DOHH2 (cell line): ENCODE results near the gene CRIM1.
"Not testable (repeated sequence)": the region's sequence is repeated elsewhere in the genome, so short reads cannot be mapped to it uniquely, and the experiment has no call there.

Source experiments
- H3F3A ChIP-seq: fragments of 200-600 bp; sonication (generic), shearing (Covaris generic); 2 replicates; pipeline ENCODE4 v1.6.0; 2016; ENCODE audit warnings: antibody characterized with exemption, mild to moderate bottlenecking; ENCODE audit not compliant: control insufficient read depth, insufficient read depth
- H3K27ac ChIP-seq: fragments of 200-600 bp; sonication (generic); 2 replicates; pipeline ENCODE4 v1.5.1; 2014; ENCODE audit warnings: low read depth, mild to moderate bottlenecking, low read length, moderate library complexity
- H3K27me3 ChIP-seq: fragments of 200-600 bp; sonication (generic); 2 replicates; pipeline ENCODE4 v1.6.1; 2014; ENCODE audit warnings: mild to moderate bottlenecking, low read length, mixed read lengths; ENCODE audit not compliant: control insufficient read depth
- H3K36me3 ChIP-seq: fragments of 200-600 bp; sonication (generic); 2 replicates; pipeline ENCODE4 v1.6.1; 2014; ENCODE audit warnings: mild to moderate bottlenecking, low read length, moderate library complexity, mixed read lengths; ENCODE audit not compliant: control insufficient read depth
- H3K4me1 ChIP-seq: fragments of 200-600 bp; sonication (generic); 2 replicates; pipeline ENCODE4 v1.6.1; 2014; ENCODE audit warnings: mild to moderate bottlenecking, low read length, mixed read lengths; ENCODE audit not compliant: control insufficient read depth
- H3K4me2 ChIP-seq: fragments of 200-600 bp; sonication (generic); 2 replicates; pipeline ENCODE4 v1.6.0; 2014; ENCODE audit warnings: mild to moderate bottlenecking, low read length, moderate library complexity
- H3K4me3 ChIP-seq: fragments of 200-600 bp; sonication (generic); 2 replicates; pipeline ENCODE4 v1.5.1; 2014; ENCODE audit warnings: mild to moderate bottlenecking, low read length, mixed read lengths
- H3K79me2 ChIP-seq: fragments of 200-600 bp; sonication (generic); 2 replicates; pipeline ENCODE4 v1.6.1; 2014; ENCODE audit warnings: mild to moderate bottlenecking, low read length, mixed read lengths; ENCODE audit not compliant: control insufficient read depth
- H3K9me2 ChIP-seq: fragments of 200-600 bp; sonication (generic); replicated peaks from 2 replicates; pipeline ENCODE4 v1.6.1; 2014; ENCODE audit warnings: mild to moderate bottlenecking, low read length, mixed read lengths; ENCODE audit not compliant: control insufficient read depth
- H3K9me3 ChIP-seq: fragments of 200-600 bp; sonication (generic); 2 replicates; pipeline ENCODE4 v1.6.1; 2014; ENCODE audit warnings: antibody characterized with exemption, low read length, mixed read lengths; ENCODE audit not compliant: control insufficient read depth, insufficient read depth
- H4K20me1 ChIP-seq: fragments of 200-600 bp; sonication (generic); 2 replicates; pipeline ENCODE4 v1.6.0; 2014; ENCODE audit warnings: low read depth, mild to moderate bottlenecking, antibody characterized with exemption, low read length, moderate library complexity; ENCODE audit not compliant: control insufficient read depth, insufficient read depth
- EZH2phosphoT487 ChIP-seq: fragments of 200-600 bp; sonication (generic); IDR thresholded peaks from 2 replicates; pipeline ENCODE4 v1.6.1; 2017; ENCODE audit warnings: borderline replicate concordance, mild to moderate bottlenecking, antibody characterized with exemption, low read length, moderate library complexity, mixed read lengths
- TF ChIP-seq, protein P1 (sequence below): fragments of 200-600 bp; sonication (generic); IDR thresholded peaks from one replicate; pipeline ENCODE4 v1.5.1; 2014; ENCODE audit warnings: antibody characterized with exemption, mild to moderate bottlenecking, low read depth, low read length; ENCODE audit not compliant: poor library complexity, severe bottlenecking

The CRIM1 gene, protein sequence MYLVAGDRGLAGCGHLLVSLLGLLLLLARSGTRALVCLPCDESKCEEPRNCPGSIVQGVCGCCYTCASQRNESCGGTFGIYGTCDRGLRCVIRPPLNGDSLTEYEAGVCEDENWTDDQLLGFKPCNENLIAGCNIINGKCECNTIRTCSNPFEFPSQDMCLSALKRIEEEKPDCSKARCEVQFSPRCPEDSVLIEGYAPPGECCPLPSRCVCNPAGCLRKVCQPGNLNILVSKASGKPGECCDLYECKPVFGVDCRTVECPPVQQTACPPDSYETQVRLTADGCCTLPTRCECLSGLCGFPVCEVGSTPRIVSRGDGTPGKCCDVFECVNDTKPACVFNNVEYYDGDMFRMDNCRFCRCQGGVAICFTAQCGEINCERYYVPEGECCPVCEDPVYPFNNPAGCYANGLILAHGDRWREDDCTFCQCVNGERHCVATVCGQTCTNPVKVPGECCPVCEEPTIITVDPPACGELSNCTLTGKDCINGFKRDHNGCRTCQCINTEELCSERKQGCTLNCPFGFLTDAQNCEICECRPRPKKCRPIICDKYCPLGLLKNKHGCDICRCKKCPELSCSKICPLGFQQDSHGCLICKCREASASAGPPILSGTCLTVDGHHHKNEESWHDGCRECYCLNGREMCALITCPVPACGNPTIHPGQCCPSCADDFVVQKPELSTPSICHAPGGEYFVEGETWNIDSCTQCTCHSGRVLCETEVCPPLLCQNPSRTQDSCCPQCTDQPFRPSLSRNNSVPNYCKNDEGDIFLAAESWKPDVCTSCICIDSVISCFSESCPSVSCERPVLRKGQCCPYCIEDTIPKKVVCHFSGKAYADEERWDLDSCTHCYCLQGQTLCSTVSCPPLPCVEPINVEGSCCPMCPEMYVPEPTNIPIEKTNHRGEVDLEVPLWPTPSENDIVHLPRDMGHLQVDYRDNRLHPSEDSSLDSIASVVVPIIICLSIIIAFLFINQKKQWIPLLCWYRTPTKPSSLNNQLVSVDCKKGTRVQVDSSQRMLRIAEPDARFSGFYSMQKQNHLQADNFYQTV

DNA sequence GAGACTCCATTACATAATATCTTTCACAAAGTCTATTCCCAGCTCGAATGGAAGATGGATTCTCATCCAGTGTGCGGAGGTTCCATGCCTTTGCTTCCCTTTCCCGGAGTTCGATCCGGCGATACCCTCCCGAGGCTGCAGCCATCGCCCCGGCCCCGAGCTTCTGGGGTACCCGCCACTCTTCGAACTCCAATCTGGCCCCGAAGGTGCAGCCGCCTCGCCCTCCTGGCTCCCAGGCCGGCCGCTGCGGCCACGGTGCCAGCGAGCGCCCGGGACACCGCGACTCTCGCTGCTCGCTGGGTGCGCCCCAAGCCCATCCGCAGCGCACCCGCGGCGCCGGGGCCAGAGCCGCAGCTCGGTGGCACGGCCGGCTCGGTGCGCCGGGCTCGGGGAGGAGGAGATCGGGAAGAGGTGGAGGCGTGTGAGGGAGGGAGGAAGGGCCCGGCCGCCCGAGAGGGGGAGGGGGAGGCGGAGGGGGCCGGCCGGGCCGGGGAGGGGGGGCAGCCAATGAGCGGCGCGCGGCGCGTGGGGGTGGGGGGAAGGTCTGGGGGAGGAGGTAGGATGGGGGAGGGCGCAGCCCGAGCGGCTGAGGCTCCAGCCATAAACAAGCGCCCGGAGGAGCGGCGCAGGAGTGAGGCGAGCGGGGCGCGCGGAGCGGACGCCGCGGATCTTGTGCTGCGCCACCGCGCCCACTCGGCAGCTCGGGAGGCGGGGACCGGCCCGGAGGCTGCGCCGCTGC lies at the start of gene CRIM1:
TSS of gene CRIM1 (plus strand) at position 628 of the 739 bp plus-strand sequence. CDS start 515 bp downstream, outside the sequence.
- Histone ChIP-seq H3K4me2 (peak within 1 kb of the TSS; percentile 97), H3K79me2 (peaks cover 37% of the 10 kb centered on the region), H3K4me3 (peak within 1 kb of the TSS; percentile 97), H3K36me3 (peaks cover 25% of the 10 kb centered on the region), H3K27ac (peak within 1 kb of the TSS; percentile 96), H4K20me1 (peaks cover 21% of the 10 kb centered on the region), H3F3A (peaks cover 39% of the 10 kb centered on the region), H3K9me2 (no peaks in the 10 kb centered on the region), H3K27me3 (no peaks in the 10 kb centered on the region), H3K4me1 (peaks cover 63% of the 10 kb centered on the region), H3K9me3 (no peaks in the 10 kb centered on the region)
- no peak for TF ChIP-seq EZH2phosphoT487
- TF ChIP-seq, protein P1, sequence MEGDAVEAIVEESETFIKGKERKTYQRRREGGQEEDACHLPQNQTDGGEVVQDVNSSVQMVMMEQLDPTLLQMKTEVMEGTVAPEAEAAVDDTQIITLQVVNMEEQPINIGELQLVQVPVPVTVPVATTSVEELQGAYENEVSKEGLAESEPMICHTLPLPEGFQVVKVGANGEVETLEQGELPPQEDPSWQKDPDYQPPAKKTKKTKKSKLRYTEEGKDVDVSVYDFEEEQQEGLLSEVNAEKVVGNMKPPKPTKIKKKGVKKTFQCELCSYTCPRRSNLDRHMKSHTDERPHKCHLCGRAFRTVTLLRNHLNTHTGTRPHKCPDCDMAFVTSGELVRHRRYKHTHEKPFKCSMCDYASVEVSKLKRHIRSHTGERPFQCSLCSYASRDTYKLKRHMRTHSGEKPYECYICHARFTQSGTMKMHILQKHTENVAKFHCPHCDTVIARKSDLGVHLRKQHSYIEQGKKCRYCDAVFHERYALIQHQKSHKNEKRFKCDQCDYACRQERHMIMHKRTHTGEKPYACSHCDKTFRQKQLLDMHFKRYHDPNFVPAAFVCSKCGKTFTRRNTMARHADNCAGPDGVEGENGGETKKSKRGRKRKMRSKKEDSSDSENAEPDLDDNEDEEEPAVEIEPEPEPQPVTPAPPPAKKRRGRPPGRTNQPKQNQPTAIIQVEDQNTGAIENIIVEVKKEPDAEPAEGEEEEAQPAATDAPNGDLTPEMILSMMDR, result no peak

DNA sequence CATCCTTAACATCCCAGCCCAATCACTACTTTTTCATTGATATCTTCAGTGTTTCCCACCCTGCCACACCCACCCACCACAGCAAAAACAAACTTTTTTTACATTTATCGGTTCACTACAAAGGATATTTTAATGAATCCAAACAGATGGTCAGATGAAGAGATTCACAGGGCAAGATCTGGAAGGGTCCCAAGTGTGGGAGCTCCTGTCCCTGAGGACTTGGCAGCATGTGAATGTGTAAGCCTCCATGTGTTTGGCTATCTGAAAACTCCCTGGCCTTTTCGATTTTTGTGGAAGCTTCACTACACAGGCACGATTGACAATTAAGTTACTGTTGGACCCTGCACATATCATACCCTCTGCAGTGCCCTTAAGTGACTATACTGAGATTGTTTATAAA lies 48.1 kb upstream of the CRIM1 start:
- TF ChIP-seq, protein P1, result no peak
- no peak for TF ChIP-seq EZH2phosphoT487
- Histone ChIP-seq H3K27ac (no peak overlapping the region), H3K9me3 (no peaks in the 10 kb centered on the region), H3K79me2 (no peaks in the 10 kb centered on the region), H3K36me3 (no peaks in the 10 kb centered on the region), H3K9me2 (no peaks in the 10 kb centered on the region), H3K4me2 (no peak overlapping the region), H4K20me1 (no peaks in the 10 kb centered on the region), H3F3A (no peaks in the 10 kb centered on the region), H3K4me3 (no peak overlapping the region), H3K4me1 (no peaks in the 10 kb centered on the region), H3K27me3 (no peaks in the 10 kb centered on the region)

DNA sequence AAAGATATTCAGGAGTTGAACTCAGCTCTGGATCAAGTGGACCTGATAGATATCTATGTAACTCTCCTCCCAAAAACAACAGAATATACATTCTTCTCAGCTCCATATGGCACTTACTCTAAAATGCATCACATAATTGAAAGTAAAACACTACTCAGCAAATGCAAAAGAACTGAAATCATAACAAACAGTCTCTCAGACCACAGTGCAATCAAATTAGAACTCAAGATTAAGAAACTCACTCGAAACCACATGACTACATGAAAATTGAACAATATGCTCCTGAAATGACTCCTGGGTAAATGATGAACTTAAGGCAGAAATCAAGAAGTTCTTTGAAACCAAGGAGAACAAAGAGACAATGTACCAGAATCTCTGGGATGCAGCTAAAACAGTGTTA lies 45.1 kb upstream of the CRIM1 start:
- not testable (repeated sequence) for H3K27ac ChIP-seq, H3K27me3 ChIP-seq, H3K9me2 ChIP-seq, H3F3A ChIP-seq, H3K4me1 ChIP-seq, H3K4me2 ChIP-seq, H4K20me1 ChIP-seq, H3K9me3 ChIP-seq, H3K79me2 ChIP-seq, H3K4me3 ChIP-seq, H3K36me3 ChIP-seq
